Measurements from ENCODE around the gene PRDM16.
"Not testable (repeated sequence)": the region's sequence is repeated elsewhere in the genome, so short reads cannot be mapped to it uniquely, and the experiment has no call there.

GRCh38 chr1:3239991-3240390, 171.0 kb downstream of the PRDM16 start:
- TF ChIP-seq EGR1 (IDR thresholded peaks at IDR 0.05; ENCODE audit: low read depth in 2 of 2); YY1 (IDR thresholded peaks at IDR 0.05); HNF4A (conservative IDR thresholded peaks at IDR 0.05); CTCF (IDR thresholded peaks at IDR 0.05; ENCODE audit: low read depth, low read length, missing input control); REST (IDR thresholded peaks at IDR 0.05); JUND (IDR thresholded peaks at IDR 0.05); ATF3 (IDR thresholded peaks at IDR 0.05); RAD21 (IDR thresholded peaks at IDR 0.05); TAF1 (conservative IDR thresholded peaks at IDR 0.05): not testable (repeated sequence)
